ENCODE data around the gene RUSC1.

- peak; percentile 76 for TF ChIP-seq CTCF (conservative IDR thresholded peaks at IDR 0.05; ENCODE audit: low read depth, low read length)
- TF ChIP-seq EZH2 (IDR thresholded peaks at IDR 0.05; ENCODE audit: low read length, unreplicated experiment), result no peak
Measured at GRCh38 chr1:155324717-155325602, 4.3 kb downstream of the RUSC1 start.
